Activated T-helper 1 cell treated with Interleukin-2 at 50 U/mL for 16 hours (primary cell): ENCODE measurements around the gene SLC26A11.

Experiments used
- DNase-seq: peaks from one replicate; pipeline ENCODE4 v3.0.0-alpha.2; 2020; ENCODE audit warnings: low read depth

Gene SLC26A11

DNA sequence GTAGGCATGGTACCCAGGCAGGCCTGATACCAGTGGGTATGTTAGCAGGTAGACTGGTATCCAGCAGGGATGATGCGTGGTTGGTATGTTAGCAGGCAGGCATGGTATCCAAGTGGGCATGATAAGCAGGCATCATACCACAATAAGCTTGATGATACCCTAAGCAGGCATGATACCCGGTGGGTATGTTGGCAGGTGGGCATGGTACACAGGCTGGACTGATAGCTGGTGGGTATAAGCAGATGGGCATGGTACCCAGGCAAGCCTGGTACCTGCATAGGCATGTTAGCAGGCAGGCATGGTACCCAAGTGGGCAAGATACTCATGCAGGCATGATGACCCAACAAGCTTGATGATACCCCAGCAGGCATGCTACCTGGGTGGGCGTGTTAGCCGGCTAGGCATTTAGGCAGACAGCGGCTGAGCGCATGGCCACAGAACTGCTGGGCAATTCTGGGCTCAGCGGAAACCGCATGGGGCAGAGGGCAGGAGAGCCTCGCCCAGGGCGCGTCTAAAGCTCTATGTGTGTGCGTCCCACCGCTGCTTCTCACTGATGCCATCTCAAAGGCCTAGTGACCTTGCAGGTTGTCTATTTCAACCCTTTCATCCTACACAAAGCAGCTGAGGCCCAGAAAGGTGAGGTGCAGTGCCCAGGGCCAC is 2.4 kb upstream of the SLC26A11 start:
- DNase-seq = no peak

DNA sequence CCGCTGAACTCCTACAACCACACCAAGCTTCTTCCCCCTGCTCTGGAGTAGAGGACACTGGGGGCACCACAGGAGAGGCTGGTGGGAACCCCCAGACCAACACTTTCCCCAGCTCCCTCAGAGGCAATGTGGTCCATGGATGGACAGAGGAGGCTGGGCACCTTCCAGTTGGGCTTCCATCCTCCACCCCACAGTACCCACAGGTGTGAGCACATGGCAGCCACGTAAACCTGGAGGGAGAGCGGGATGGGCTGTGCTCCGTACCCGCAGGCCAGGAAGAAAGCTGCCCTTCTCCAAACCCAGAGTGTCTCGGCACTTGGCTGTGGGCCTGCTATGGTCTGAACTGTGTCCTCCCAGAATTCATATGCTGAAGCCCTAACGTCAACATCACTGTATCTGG is 1.8 kb upstream of the SLC26A11 start:
- DNase-seq = no peak

DNA sequence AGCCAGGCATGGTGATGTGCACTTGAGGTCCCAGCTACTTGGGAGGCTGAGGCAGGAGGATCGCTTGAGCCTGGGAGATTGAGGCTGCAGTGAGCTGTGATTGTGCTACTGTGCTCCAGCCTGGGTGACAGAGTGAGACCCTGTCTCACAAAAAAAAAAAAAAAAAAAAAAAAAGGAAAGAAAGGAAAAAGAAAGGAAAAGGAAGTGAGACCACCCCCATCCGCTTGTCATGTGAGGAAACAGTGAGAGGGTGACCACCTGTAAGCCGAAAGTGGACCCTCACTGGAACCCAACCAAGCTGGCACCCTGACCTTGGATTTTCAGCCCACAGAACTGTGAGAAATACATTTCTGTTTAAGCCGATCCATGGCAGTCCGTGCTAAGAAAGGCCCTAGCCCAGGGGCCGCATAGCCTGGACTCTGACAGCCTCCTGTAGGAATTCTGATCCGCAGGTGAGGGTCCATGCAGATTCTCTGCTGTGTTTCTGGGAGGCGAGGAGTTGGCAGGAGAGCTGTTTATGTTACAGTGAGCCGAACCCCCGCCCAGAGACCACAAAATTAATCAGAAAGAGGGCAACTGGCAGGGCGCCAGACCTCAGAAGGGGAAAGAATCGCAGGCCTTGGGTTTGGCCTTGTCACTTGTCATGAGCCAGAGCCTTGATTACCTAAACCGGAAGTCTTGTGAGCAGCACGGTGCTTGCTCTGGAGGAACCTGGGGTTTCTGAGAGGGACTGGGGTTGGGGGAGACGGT is 1.0 kb upstream of the SLC26A11 start:
- peak; percentile 91 for DNase-seq

DNA sequence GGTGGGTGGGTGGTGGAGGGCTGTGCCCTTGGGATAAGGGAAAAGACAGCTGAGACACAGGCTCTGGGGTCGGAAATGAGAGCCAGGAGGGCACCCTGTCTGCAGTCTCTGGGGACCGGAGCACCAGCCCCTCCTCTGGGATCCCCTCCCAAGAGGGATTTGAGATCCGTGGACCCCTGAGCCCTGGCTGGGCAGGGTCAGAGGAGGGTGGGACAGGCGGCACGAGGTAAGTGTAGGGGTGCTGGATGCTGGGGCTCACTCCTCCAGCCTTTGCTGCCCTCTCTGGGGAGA is 519 bp upstream of the SLC26A11 start:
- no peak for DNase-seq

DNA sequence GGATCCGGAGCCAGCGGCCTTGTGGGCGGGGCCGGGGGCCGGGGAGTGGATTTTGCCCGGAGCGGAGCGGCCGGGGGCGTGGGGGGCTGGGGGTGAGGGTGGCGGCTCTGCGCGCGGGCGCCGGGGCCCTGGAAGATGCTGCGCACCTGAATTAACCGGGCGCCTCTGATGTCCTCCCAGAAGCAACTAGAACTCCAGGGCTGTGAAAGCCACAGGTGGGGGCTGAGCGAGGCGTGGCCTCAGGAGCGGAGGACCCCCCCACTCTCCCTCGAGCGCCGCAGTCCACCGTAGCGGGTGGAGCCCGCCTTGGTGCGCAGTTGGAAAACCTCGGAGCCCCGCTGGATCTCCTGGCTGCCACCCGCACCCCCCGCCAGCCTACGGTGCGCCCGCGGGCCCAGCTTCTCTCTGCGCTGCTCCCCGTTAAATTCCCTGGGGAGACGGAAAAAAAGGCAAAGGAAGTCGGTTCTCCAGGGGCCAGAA is 549 bp downstream of the SLC26A11 start:
- no peak for DNase-seq

DNA sequence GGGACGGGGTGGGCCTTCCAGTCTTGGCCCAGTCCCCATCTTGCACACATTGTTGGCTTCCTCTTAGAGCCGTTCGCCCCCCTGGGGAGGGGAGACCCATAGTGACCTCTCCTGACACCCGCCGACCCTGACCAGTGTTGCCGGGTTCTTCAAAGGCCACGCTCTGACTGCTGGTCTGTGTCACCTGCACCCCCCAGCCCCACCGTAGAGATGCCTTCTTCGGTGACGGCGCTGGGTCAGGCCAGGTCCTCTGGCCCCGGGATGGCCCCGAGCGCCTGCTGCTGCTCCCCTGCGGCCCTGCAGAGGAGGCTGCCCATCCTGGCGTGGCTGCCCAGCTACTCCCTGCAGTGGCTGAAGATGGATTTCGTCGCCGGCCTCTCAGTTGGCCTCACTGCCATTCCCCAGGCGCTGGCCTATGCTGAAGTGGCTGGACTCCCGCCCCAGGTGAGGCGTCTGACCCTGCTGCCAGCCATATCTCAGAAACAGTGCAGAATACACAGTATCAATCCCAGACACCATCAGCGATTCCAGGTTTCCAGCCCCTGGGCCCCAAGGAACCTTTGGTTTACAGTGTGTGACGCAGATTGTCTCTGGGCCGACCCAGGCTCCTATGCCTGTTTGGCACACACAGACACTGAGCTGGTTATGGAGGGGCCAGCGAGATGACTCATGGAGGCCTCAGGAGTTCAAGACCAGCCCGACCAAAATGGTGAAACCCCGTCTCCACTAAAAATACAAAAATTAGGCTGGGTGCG is 1.3 kb downstream of the SLC26A11 start:
- DNase-seq = no peak

DNA sequence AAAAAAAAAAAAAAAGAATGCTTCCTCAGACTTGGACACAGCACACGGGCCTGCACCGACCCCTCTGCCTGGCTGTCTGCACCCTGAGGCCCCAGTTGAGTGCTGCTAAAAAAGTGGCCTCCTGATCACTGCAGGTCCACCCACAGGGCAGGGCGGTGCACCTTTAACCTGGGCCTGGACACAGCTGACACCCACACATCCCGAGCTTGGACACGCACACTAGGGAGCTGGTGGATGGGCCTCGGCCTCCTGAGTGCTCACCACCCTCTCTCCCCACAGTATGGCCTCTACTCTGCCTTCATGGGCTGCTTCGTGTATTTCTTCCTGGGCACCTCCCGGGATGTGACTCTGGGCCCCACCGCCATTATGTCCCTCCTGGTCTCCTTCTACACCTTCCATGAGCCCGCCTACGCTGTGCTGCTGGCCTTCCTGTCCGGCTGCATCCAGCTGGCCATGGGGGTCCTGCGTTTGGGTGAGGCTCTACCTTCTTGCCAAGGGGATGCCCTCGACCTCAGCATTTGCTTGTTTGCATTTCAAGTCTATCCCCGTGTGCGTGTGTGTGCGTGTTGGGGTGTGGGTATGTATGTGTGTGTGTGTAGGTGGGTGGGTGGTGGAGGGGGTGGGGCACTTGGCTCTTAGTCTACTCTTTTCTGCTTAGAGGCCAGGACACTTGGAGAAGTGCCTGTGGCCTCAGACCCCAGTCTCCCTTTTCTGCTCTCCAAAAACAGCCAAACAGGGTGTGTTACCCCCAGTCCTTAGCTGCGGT is 2.3 kb downstream of the SLC26A11 start:
- no peak for DNase-seq

DNA sequence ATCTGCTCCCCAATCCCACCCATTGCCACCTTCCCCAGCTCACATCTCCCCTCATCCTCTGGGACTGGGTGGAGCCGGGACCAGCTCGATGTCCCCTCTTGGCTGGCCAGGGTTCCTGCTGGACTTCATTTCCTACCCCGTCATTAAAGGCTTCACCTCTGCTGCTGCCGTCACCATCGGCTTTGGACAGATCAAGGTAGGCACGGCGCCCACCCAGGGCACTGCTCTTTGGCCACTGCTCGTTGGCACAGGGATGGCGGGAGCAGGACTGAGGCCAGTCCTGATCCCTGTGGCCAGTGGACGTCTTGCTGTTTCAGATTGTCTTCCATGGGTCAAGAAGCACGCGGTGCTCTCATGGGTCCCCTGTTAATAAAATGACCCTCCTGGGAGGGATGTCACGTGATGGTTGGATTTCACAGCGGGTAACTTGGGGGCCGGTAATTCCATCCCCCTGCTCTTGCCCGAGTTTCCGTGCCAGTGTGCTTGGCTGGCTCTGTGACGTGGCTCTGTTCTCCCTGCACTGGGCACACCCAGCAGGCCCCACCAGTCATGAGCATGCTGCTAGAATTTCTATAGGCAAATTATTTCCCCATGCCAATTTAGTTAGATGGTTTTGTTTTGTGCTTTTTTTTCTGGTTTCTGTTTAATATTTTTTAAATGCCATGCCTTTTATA is 3.1 kb downstream of the SLC26A11 start:
- no peak for DNase-seq

DNA sequence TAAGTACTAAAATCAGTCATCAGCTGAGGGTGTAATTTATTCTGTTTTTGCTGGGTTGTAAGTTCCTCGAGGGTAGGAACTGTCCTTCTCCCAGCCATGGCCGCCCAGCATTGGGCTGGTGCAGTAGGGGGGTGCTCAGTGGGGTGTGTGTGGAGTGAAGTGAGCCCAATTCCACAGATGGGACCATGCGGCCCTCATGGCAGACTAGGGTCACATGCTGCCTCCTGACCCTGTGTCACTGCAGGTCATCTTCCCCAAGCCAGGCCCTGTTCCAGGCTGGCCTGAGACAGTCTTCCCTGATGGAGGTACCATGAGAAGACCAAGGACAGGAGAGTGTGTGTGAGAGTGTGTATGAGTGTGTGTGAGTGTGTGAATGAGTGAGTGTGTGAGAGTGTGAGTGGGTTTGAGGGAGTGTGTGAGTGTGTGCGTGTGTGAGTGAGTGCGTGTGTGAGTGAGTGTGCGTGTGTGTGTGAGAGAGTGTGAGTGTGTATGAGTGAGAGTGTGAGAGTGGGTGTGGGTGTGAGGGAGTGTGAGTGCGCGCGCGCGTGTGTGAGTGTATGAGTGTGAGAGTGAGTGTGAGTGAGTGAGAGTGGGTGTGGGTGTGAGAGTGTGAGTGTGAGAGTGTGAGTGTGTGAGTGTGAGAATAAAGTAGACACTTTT is 3.7 kb downstream of the SLC26A11 start:
- DNase-seq = no peak

DNA sequence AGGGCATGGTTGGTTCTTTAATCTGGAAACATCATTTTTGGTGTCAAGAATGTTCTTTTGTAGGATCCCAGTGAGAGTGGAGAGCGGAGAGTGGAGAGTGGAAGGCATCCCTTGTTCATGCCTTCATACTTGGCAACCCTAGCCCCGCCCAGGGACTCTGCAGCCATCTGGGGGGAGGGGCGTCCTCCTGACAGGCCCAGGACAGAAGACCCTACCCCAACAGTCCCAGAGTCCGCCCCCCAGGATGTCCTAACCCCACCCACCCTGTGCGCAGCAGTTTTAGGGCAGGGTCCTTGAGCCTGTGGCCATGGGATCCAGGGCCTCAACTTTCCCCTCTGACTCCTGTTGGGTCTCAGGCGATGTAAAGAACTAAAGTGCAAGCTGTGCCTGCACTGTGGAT is 4.5 kb downstream of the SLC26A11 start:
- DNase-seq = no peak

DNA sequence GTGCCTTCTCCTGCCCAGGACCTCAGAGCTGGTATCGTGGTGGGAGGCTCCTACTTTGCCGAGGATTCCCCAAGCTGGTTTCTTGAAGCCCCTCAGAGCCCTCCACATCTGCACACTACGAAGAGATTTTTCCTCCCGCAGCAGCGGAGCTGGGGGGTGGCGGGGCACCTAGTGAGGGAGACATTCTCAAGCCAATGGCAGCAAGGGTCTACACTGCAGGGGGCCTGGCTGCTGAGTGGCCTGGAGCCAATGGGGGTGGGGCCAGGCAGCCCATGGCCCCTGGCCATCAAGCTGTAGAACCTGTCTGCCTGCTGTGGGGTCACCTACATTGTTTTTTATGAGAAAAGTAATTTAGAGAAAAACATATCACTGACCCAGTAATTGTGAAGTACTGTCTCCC is 5.0 kb downstream of the SLC26A11 start:
- no peak for DNase-seq

DNA sequence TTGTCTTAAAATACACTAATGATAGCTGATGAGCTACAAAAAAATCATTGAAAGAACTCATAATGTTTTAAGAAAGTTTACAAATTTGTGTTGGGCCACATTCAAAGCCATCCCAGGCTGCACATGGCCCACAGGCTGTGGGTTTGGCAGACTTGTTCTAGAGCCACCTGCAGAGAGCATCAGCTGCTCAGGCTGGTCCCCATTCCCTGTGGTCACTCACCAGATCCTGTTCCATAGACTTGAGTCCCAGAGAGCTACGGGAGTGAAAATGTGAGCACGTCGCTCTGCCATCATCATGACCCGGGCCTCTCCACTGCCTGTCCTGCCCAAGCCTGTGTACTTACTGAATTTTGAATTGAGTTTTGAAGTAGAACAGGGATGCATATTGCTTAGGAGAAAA is 6.9 kb downstream of the SLC26A11 start:
- no peak for DNase-seq

DNA sequence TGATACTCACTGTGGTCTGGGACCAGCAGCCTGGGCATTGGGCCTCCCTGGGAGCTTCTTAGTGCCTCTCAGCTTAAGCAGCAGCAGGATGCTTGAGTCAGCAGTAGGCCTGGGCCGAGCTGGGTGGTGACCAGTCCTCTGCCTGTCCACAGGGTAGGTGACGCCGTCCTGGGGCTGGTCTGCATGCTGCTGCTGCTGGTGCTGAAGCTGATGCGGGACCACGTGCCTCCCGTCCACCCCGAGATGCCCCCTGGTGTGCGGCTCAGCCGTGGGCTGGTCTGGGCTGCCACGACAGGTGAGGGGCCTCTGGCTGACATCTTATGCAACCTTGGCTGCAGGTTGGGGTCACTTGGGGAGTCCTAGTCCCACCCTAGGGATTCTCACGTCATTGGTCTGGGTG is 7.4 kb downstream of the SLC26A11 start:
- DNase-seq = no peak

DNA sequence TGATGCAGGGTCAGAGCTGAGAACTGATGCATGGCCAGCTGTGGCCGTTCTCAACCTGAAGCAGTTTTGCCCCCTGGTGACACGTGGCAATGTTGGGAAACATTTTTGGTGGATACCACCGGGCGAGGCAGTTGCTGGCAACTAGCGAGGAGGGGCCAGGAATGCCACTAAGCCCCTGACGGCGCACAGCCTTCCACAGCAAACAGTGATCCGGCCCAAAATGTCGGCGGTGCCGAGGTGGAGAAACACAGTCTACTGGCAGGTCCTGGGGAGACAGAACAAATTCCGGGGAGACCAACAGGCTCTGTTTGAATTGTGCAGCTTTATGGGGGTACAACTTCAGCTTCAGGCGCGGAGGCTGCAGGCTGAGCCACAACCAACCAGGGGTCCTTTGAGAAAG is 8.2 kb downstream of the SLC26A11 start:
- DNase-seq = no peak

DNA sequence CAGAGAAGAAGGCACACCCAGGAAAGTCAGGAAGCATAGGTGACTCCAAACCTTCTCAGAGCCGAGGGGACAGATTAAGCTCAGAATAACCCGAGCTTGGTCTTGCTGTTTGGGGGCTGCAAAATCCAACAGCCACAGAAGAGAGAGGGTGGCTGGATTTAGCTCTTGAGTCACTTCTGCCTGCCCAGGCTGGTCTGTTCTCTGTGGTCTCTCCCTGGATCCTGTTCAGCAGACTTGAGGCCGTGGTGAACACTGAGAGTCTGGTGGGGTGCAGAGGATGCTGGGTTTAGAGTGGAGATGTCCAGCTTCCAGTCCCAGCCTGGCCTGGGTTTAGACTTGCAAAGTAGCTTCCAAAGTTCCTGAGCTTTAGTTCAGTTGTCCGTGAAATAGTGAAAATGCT is 8.8 kb downstream of the SLC26A11 start:
- DNase-seq = no peak

DNA sequence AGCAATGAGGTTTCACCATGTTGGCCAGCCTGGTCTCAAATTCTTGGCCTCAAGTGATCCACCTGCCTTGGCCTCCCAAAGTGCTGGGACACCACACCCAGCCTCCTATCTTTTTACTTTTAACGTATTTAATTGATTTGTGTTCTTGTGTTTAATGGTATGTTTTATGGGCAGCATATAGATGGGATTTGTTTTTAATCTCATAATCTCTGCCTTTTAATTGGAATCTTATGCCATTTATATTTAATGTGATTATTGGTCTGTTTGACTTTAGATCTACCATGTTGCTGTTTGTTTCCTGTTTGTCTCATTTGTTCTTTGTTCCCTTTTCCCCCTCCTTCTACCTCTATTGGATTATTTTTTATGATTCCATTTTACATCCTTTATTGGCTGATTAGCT is 12.2 kb downstream of the SLC26A11 start:
- no peak for DNase-seq

DNA sequence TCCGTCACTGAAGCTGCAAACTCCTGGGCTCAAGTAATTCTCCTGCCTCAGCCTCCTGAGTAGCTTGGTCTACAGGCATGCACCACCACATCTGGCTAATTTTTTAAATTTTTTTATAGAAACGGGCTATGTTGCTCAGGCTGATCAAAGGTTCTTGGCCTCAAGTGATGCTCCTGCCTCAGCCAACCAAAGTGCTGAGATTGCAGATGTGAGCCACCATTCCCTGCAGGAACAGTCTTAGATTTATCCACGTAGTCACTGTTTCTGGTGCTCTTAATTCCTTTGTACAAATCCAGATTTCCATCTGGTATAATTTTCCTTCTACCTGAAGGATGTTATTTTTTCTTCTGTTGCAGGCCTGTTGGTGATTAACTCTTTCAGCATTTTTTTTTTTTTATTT is 13.0 kb downstream of the SLC26A11 start:
- no peak for DNase-seq

DNA sequence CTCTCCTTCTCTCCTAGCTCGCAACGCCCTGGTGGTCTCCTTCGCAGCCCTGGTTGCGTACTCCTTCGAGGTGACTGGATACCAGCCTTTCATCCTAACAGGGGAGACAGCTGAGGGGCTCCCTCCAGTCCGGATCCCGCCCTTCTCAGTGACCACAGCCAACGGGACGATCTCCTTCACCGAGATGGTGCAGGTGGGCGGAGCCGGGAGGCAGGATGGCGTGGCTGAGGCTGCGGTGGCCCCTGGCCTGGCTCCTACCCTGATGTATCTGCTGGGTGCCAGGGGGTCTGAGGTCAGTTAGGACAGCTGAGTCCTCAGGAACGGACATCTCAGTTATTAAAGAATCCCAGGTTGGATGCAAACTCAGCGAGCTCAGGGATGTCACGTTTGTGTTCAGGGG is 16.7 kb downstream of the SLC26A11 start:
- DNase-seq = no peak

DNA sequence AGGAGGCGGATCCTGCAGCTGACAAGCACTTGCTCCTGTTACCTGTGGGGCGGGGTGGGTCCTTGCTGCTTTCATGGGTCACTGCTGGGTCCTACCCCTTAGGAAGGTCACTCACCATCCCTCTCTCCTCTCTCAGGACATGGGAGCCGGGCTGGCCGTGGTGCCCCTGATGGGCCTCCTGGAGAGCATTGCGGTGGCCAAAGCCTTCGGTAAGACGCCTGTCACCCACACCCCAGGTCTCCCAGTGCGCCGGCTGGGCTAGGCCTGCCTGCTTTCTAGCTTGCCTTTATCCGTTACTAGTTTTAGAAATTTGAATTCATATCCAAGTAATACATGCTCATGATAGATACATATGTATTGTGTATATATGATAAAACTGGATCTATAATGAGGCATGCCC is 17.2 kb downstream of the SLC26A11 start:
- DNase-seq = no peak

DNA sequence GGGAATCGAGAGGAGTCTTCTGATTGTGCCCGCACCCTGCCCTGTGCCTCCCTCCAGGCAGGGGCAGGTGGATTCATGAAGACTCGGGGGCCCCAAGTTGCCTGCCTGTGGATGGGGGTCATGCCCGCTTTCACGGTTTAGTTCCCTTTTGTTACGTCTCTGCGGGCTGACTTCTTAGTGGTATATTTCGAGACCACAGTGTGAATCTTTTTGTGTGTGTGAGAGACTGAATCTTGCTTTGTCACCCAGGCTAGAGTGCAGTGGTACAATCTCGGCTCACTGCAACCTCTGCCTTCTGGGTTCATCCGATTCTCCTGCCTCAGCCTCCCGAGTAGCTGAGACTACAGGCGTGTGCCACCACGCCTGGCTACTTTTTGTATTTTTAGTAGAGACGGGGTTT is 22.3 kb downstream of the SLC26A11 start:
- no peak for DNase-seq
